Aorta (tissue), 5 donors: ENCODE measurements around the gene CCBE1. TPM values are rescaled to one million over a fixed set of nuclear protein-coding genes. Genes with fewer than 3 reads are reported as not detected.

Source experiments
- ATAC-seq: fragments of 200-7000 bp; cut with Tn5 transposase; one replicate; pipeline ENCODE4 v1.9.1; 2022; ENCODE audit warnings: moderate library complexity; ENCODE audit not compliant: low FRiP score
- DNase-seq, 2 donors: peaks; one replicate each; pipeline ENCODE4 v3.0.0-alpha.2; 2020
- H3K27ac ChIP-seq, 2 donors: one replicate each; pipeline ENCODE4 v1.5.1; 2013; ENCODE audit warnings: low read length in 2 of 2, mild to moderate bottlenecking in 2 of 2, moderate library complexity in 2 of 2, control low read depth in 1 of 2, inconsistent platforms in 1 of 2, low read depth in 1 of 2
- H3K27me3 ChIP-seq, 2 donors: one replicate each; pipeline ENCODE4 v1.6.1; 2013; ENCODE audit warnings: control low read depth in 1 of 2, low read length in 1 of 2, mild to moderate bottlenecking in 1 of 2, moderate library complexity in 1 of 2; ENCODE audit not compliant: insufficient read depth in 2 of 2, control insufficient read depth in 1 of 2
- H3K36me3 ChIP-seq, 2 donors: one replicate each; pipeline ENCODE4 v1.6.1; 2013; ENCODE audit warnings: control low read depth in 1 of 2, low read length in 1 of 2, mild to moderate bottlenecking in 1 of 2; ENCODE audit not compliant: insufficient read depth in 2 of 2, control insufficient read depth in 1 of 2
- H3K4me1 ChIP-seq, 2 donors: one replicate each; pipeline ENCODE4 v1.6.1; 2013; ENCODE audit warnings: low read length in 2 of 2, control low read depth in 1 of 2, mild to moderate bottlenecking in 1 of 2, moderate library complexity in 1 of 2; ENCODE audit not compliant: insufficient read depth in 2 of 2, control insufficient read depth in 1 of 2
- H3K4me3 ChIP-seq, 2 donors: one replicate each; pipeline ENCODE4 v1.5.1; 2013; ENCODE audit warnings: low read length in 2 of 2, control low read depth in 1 of 2, mild to moderate bottlenecking in 1 of 2
- H3K9me3 ChIP-seq: one replicate; pipeline ENCODE4 v1.6.1; 2013; ENCODE audit warnings: mild to moderate bottlenecking, low read length; ENCODE audit not compliant: control insufficient read depth
- WGBS, 2 donors: extraction: QIAGEN DNeasy Blood & Tissue Kit; methylation state at CpG; one replicate each; pipeline ENCODE4 v1.1.7; 2013; 5-methylcytosine and 5-hydroxymethylcytosine counted together
- intact Hi-C, 2 donors: fragments of 100-400 bp; cut with DNase I; formaldehyde crosslinking; loops; one replicate each; pipeline versions ENCODE4 v1.14.2 to v1.15.0; 2022
- polyA plus RNA-seq, 2 donors: library from polyadenylated mRNA; stranded (reverse); fragments of 200-250 nt; gene quantifications; one replicate each; pipeline ENCODE4 v1.2.3, GENCODE V29; 2013
- total RNA-seq, 2 donors: library from RNA; stranded (reverse); fragmentation: NEBNext Ultra II Directional; extraction: Animal tissue kit (Norgen Biotek cat#: 25700); gene quantifications; one replicate each; pipeline ENCODE4 v1.2.1, GENCODE V29; 2021
- donor health status: healthy with polysubstance abuse.
- donor health status: Bipolar disorder and iron deficiency.
- donor health status: DM: no; HTN: no; CAD: no.
- donor health status: DM: no; HTN: no; CAD: no.
- donor health status: DM: yes; HTN: yes; CAD: no.

The CCBE1 gene
- total and polyA plus RNA-seq, 4 donors = 0.36 to 0.61 TPM; not detected in 2

DNA sequence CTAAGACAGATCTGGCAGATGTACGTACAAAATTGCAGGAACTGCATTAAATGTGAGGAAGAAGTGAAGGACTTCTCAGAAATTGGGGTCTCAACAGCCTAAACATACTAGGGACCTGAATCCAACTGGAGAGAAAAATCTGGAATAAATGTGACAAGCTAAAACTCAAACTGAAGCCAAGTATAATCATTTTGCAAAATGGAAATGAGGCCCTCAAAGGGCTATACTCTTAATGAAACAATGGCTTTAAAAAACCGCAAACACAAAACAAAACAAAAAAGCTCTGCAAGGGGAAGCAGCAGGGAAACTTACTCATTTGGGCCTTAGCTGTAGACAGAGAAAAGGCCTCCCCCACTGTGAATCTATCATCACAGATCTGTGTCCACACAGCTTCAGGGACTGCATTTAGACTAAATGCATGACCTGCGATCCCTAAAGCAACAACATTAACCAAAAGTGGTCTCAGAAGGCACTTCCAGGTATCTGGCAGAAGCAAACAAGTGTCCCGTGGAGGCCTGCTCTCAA is 63.2 kb downstream of the CCBE1 start:
- intact Hi-C loops = loop anchor here in 1 of 2 donors (5.0 kb wide), 1 partner anchor 188 kb away; no protein-coding TSS in a partner anchor
- Histone ChIP-seq H3K27me3 (peaks cover 0 to 4% of the 10 kb centered on the region in 2 donors), H3K27ac (no peak overlapping the region), H3K4me3 (no peak overlapping the region), H3K9me3 (peaks cover 4% of the 10 kb centered on the region), H3K36me3 (no peaks in the 10 kb centered on the region), H3K4me1 (no peaks in the 10 kb centered on the region)
- no peak for DNase-seq
- no peak for ATAC-seq
- WGBS, 2 donors = 91 to 92% methylated on average over 4 of the region's 4 CpGs

DNA sequence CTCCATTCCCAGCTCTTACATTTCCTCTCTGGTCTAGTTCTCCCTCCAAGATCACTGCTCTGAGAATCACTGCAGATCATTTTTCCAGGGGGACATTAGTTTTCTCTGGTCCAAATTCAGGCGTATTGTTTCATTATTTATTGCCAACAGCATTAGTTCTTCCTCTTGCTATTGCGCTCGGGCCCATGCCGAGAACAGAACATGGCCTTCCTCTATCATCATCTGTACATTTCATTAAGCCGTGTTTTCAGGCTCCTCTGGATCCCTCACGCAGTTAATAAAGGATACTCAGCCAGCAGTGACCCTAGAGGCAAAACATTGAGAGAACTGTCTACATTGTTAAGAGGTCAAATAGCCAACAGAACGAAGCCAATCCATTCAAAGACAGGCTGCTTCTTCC is 63.9 kb downstream of the CCBE1 start:
- Histone ChIP-seq H3K4me3 (no peak overlapping the region), H3K9me3 (peaks cover 4% of the 10 kb centered on the region), H3K27ac (no peak overlapping the region), H3K4me1 (no peaks in the 10 kb centered on the region), H3K36me3 (no peaks in the 10 kb centered on the region), H3K27me3 (peaks cover 0 to 4% of the 10 kb centered on the region in 2 donors)
- intact Hi-C loops = loop anchor here in 1 of 2 donors (5.0 kb wide), 1 partner anchor 189 kb away; no protein-coding TSS in a partner anchor
- 78 to 90% methylated on average over 7 of the region's 7 CpGs for WGBS, 2 donors
- ATAC-seq (no peak), DNase-seq (no peak)

DNA sequence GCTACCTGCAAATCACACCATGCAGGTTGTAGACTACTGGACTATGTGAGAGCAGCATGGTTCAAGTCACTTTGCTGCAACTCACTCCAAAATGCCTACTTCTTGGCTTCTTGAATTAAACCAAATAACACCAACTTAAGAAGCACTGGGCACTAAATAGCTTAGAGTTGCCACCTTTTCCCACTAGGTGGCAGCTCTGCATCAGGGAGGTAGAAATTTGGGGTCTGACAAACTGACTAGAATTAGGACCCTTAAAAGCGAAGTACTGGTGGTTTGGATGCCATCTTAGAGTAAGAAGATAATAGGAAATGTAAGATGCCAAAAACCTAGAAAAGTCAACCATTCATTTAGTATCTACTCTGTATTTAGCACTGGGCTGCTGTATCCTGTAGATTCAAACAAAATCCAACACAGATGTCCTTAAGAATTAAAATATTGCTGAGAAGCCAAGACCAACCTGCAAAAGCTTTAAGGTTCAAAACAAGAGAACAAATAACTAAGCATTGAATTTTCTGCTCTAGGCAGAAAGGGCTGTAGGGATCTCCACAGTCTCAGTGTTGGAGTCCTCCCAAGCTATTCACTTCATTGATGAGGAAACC is 65.5 kb downstream of the CCBE1 start:
- Histone ChIP-seq H3K27ac (no peak overlapping the region), H3K4me3 (no peak overlapping the region), H3K36me3 (no peaks in the 10 kb centered on the region), H3K4me1 (no peaks in the 10 kb centered on the region), H3K27me3 (peaks cover 0 to 4% of the 10 kb centered on the region in 2 donors), H3K9me3 (peaks cover 4% of the 10 kb centered on the region)
- ATAC-seq (no peak), DNase-seq (no peak)
- 58 to 68% methylated on average over 1 of the region's 1 CpG for WGBS, 2 donors
- intact Hi-C loops = loop anchor here in 1 of 2 donors (5.0 kb wide), 1 partner anchor 191 kb away; no protein-coding TSS in a partner anchor

DNA sequence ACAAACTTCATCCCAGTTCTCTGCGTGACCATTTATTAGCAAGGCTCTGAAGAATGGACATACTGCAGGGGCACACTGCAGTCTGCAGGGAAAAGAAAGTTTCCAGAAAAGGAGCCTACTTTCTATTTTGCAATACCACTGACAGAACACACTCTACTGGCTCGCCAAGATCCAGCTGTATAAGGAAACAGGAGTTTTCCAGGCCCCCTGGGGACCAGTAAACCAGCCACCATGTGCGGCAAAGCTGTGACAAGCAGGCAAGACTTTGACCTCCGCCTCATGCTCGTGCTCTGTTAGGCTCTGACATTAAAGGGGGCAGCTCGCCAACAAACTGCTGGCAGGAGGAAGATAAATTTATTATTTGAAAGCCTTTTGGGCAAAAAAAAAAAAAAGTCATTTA is 67.3 kb downstream of the CCBE1 start:
- no peak overlapping the region for H3K27ac ChIP-seq
- H3K4me1 ChIP-seq = no peaks in the 10 kb centered on the region
- DNase-seq (no peak), ATAC-seq (no peak)
- intact Hi-C loops = loop anchor here in 1 of 2 donors (5.0 kb wide), 1 partner anchor 192 kb away; no protein-coding TSS in a partner anchor
- peaks cover 6% of the 10 kb centered on the region for H3K9me3 ChIP-seq
- H3K27me3 ChIP-seq = peaks cover 0 to 4% of the 10 kb centered on the region in 2 donors
- no peak overlapping the region for H3K4me3 ChIP-seq
- WGBS, 2 donors = 35 to 40% methylated on average over 6 of the region's 6 CpGs
- H3K36me3 ChIP-seq = no peaks in the 10 kb centered on the region

DNA sequence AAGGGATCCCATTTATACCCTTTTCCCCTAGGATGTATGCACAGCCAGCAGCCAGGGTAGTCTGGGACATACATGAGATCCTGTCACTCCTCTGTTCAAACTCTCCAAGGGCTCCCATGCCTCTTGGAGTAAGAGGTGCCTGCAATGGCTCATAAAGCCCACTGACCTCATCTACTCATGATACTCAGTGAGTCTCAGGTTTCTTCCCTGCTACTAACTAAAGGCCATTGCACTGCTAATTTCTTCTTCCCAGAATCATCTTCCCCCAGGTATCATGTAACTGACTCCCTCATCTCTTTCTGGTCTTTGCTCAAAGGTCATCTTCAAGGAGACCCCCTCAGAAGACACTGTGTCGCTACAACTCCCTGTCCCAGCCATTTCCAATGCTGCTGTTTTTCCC is 68.2 kb downstream of the CCBE1 start:
- no peak overlapping the region for H3K4me3 ChIP-seq
- intact Hi-C loops = no loop called here
- peaks cover 0 to 4% of the 10 kb centered on the region in 2 donors for H3K27me3 ChIP-seq
- ATAC-seq = no peak
- H3K9me3 ChIP-seq = peaks cover 6% of the 10 kb centered on the region
- 93 to 95% methylated on average over 1 of the region's 1 CpG for WGBS, 2 donors
- DNase-seq = no peak
- H3K27ac ChIP-seq = no peak overlapping the region
- no peaks in the 10 kb centered on the region for H3K36me3 ChIP-seq
- peaks cover 0 to 6% of the 10 kb centered on the region in 2 donors for H3K4me1 ChIP-seq

DNA sequence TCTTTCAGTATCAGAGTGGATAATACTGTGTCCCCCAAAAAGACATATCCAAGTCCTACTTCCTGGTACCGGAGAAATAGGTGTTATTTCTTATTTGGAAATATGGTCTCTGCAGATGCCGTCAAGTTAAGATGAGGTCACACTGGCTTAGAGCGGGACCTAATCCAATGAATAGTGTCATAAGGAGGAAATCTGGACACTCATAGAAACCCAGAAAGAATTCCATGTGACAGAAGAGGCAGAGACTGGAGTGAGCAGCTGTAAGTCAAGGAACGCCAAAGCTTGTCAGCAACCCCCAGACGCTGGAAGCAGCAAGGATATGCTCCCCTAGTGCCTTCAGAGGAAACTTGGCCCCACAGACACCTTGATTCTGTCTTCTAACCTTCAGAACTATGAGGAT is 69.8 kb downstream of the CCBE1 start:
- Histone ChIP-seq H3K36me3 (no peaks in the 10 kb centered on the region), H3K27me3 (peaks cover 0 to 4% of the 10 kb centered on the region in 2 donors), H3K4me1 (peaks cover 0 to 6% of the 10 kb centered on the region in 2 donors), H3K27ac (no peak overlapping the region), H3K9me3 (peaks cover 6% of the 10 kb centered on the region), H3K4me3 (no peak overlapping the region)
- no peak for ATAC-seq
- DNase-seq = no peak
- intact Hi-C loops = no loop called here
- 79 to 88% methylated on average over 5 of the region's 5 CpGs for WGBS, 2 donors

- no peaks in the 10 kb centered on the region for H3K27me3 ChIP-seq
- ATAC-seq = peak; percentile 51
- H3K4me1 ChIP-seq = peaks cover 0 to 6% of the 10 kb centered on the region in 2 donors
- H3K4me3 ChIP-seq = no peak overlapping the region
- H3K27ac ChIP-seq = no peak overlapping the region
- H3K9me3 ChIP-seq = peaks cover 2% of the 10 kb centered on the region
- H3K36me3 ChIP-seq = no peaks in the 10 kb centered on the region
- 35 to 36% methylated on average over 2 of the region's 2 CpGs for WGBS, 2 donors
- no peak for DNase-seq
- intact Hi-C loops = no loop called here
Observed at GRCh38 chr18:59624369-59624765, 72.9 kb downstream of the CCBE1 start.

- Histone ChIP-seq H3K9me3 (peaks cover 2% of the 10 kb centered on the region), H3K4me3 (no peak overlapping the region), H3K4me1 (peaks cover 0 to 6% of the 10 kb centered on the region in 2 donors), H3K36me3 (no peaks in the 10 kb centered on the region), H3K27me3 (no peaks in the 10 kb centered on the region), H3K27ac (no peak overlapping the region)
- 55 to 58% methylated on average over 10 of the region's 10 CpGs for WGBS, 2 donors
- intact Hi-C loops = no loop called here
- ATAC-seq = peak; percentile 69
- no peak for DNase-seq
Observed at GRCh38 chr18:59623456-59624368, 73.5 kb downstream of the CCBE1 start.
